Measurements from ENCODE around the gene PDLIM3. TPM values are rescaled to one million over a fixed set of nuclear protein-coding genes. Genes with fewer than 3 reads are reported as not detected.
"Not testable (repeated sequence)": the region's sequence is repeated elsewhere in the genome, so short reads cannot be mapped to it uniquely, and the experiment has no call there.

The PDLIM3 gene
- total RNA-seq, 1 donor from 2014 or later = 2.8 TPM

DNA sequence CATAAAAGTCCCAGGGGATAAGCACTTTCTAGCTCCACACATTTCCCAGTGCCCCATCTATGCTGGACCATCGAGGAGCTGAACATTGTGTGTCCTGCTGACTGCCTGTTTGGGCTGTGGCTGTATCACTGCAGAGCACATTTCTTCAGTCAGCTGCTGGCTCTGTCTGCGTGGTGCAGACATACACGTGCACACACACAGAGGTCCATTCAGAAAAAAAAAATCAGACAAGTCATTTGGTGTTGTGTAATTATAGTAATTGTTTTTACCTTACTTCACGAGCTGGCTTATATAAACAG lies 1.1 kb upstream of the PDLIM3 start:
- TF ChIP-seq, protein P1, sequence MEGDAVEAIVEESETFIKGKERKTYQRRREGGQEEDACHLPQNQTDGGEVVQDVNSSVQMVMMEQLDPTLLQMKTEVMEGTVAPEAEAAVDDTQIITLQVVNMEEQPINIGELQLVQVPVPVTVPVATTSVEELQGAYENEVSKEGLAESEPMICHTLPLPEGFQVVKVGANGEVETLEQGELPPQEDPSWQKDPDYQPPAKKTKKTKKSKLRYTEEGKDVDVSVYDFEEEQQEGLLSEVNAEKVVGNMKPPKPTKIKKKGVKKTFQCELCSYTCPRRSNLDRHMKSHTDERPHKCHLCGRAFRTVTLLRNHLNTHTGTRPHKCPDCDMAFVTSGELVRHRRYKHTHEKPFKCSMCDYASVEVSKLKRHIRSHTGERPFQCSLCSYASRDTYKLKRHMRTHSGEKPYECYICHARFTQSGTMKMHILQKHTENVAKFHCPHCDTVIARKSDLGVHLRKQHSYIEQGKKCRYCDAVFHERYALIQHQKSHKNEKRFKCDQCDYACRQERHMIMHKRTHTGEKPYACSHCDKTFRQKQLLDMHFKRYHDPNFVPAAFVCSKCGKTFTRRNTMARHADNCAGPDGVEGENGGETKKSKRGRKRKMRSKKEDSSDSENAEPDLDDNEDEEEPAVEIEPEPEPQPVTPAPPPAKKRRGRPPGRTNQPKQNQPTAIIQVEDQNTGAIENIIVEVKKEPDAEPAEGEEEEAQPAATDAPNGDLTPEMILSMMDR (IDR thresholded peaks at IDR 0.05) = no peak
- H3K27me3 Mint-ChIP-seq (ENCODE audit: unreplicated experiment) = peaks cover 8% of the 10 kb centered on the region
- H3K4me1 Mint-ChIP-seq (ENCODE audit: unreplicated experiment) = peaks cover 10% of the 10 kb centered on the region
- no peak overlapping the region for H3K27ac Mint-ChIP-seq (ENCODE audit: unreplicated experiment)
- DNase-seq (ENCODE audit: extremely low spot score, unreplicated experiment) = no peak
- no peaks in the 10 kb centered on the region for H3K9me3 Mint-ChIP-seq (ENCODE audit: unreplicated experiment)
- H3K36me3 Mint-ChIP-seq (ENCODE audit: unreplicated experiment) = peaks cover 1% of the 10 kb centered on the region
- peak overlapping the region; percentile 67 for H3K4me3 Mint-ChIP-seq (ENCODE audit: unreplicated experiment)

DNA sequence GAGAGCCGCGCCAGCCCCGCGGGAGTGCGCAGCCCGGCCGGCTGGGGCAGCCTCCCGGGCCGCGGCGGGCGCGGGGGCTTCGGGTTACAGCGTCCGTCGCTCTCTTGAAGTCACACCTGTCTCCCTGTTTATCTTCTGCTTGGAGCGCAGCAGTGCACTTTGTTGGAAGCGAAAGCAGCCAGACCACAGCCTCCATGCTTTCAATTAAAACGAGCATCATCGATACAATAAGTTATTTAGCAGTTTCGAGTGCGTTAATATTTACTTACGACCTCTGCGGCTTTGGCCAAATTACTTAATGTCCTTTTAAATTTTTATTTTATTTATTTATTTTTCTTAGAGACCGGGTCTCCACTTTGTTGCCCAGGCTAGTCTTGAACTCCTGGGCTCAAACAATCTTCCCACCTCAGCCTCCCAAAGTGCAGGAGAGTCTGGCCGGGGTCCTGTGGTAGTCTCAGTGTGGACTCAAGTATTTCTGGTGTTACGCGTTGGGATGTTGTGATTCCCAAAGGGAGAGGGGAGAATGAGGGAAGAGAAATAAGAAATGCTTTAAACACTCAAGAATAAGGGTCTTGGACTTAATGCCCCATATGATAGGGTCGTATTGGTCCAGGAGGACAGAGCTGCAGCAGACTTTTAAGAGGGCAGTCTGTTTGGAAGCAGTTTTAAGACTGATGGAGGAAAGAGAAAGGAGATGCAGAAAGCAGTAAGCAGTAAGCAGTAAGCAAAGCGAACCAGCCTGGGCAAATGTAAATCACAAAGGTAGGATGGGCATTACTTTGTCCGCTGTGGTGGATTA lies 504 bp upstream of the PDLIM3 start:
- Mint-ChIP-seq H3K9me3 (ENCODE audit: unreplicated experiment) (no peaks in the 10 kb centered on the region), H3K4me1 (ENCODE audit: unreplicated experiment) (peaks cover 10% of the 10 kb centered on the region), H3K27me3 (ENCODE audit: unreplicated experiment) (peaks cover 5% of the 10 kb centered on the region), H3K4me3 (ENCODE audit: unreplicated experiment) (peak overlapping the region; percentile 67), H3K36me3 (ENCODE audit: unreplicated experiment) (peaks cover 1% of the 10 kb centered on the region), H3K27ac (ENCODE audit: unreplicated experiment) (no peak overlapping the region)
- TF ChIP-seq, protein P1 (IDR thresholded peaks at IDR 0.05) = no peak
- no peak for DNase-seq (ENCODE audit: extremely low spot score, unreplicated experiment)

DNA sequence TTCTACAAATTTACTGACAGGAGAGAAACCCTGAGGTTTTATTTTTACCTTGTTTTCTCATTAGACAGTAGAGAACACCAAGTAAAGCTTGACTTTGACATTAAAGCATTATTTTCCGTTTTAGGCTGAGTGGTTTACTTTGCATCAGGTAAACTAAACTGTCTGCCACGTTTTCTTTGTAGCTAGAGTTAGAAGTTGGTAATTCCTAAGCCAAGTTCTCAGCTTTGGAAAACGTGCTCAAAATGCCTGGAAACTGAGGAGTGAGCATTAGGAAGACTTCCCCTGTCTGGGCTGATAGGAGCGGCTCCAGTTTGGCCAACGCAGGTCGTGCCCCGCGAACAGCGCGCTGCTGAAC lies 819 bp downstream of the PDLIM3 start:
- H3K36me3 Mint-ChIP-seq (ENCODE audit: unreplicated experiment) = peaks cover 1% of the 10 kb centered on the region
- TF ChIP-seq, protein P1 (IDR thresholded peaks at IDR 0.05) = no peak

GRCh38 chr4:185532795-185533324 lies 2.4 kb downstream of the PDLIM3 start:
- no peak for DNase-seq (ENCODE audit: extremely low spot score, unreplicated experiment)
- peaks cover 1% of the 10 kb centered on the region for H3K36me3 Mint-ChIP-seq (ENCODE audit: unreplicated experiment)
- no peak overlapping the region for H3K27ac Mint-ChIP-seq (ENCODE audit: unreplicated experiment)
- no peaks in the 10 kb centered on the region for H3K9me3 Mint-ChIP-seq (ENCODE audit: unreplicated experiment)
- H3K4me3 Mint-ChIP-seq (ENCODE audit: unreplicated experiment) = no peak overlapping the region
- TF ChIP-seq, protein P1 (IDR thresholded peaks at IDR 0.05) = no peak
- peaks cover 10% of the 10 kb centered on the region for H3K4me1 Mint-ChIP-seq (ENCODE audit: unreplicated experiment)
- peaks cover 10% of the 10 kb centered on the region for H3K27me3 Mint-ChIP-seq (ENCODE audit: unreplicated experiment)

More for the DNA sequence above, 819 bp downstream of the PDLIM3 start:
- H3K9me3 Mint-ChIP-seq (ENCODE audit: unreplicated experiment) = no peaks in the 10 kb centered on the region
- H3K4me1 Mint-ChIP-seq (ENCODE audit: unreplicated experiment) = peaks cover 10% of the 10 kb centered on the region
- no peak for DNase-seq (ENCODE audit: extremely low spot score, unreplicated experiment)
- H3K27ac Mint-ChIP-seq (ENCODE audit: unreplicated experiment) = peak overlapping the region; percentile 19
- peak overlapping the region; percentile 85 for H3K4me3 Mint-ChIP-seq (ENCODE audit: unreplicated experiment)
- H3K27me3 Mint-ChIP-seq (ENCODE audit: unreplicated experiment) = peaks cover 10% of the 10 kb centered on the region

DNA sequence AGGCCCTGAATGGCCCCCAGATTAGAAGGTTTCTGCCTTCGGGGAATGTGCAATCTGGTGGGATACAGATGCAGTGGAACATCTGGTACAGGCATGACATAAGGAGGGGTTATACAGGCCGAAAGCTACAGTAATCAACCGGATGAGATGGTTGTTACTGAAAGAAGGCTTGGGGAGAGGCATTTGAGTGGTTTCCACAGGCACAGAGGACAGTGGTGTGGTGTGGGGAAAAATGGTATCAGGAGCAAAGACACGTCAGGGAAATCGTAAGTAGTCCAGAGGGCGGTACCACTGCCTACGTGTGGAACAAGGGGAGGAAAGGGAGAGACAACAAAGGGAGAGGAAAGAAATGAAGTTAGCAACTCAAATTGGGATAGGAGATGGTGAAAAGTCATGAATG lies 3.0 kb downstream of the PDLIM3 start:
- H3K36me3 Mint-ChIP-seq (ENCODE audit: unreplicated experiment) = peaks cover 1% of the 10 kb centered on the region
- H3K27ac Mint-ChIP-seq (ENCODE audit: unreplicated experiment) = no peak overlapping the region
- H3K4me3 Mint-ChIP-seq (ENCODE audit: unreplicated experiment) = no peak overlapping the region
- TF ChIP-seq, protein P1 (IDR thresholded peaks at IDR 0.05) = no peak
- DNase-seq (ENCODE audit: extremely low spot score, unreplicated experiment) = no peak
- peaks cover 10% of the 10 kb centered on the region for H3K4me1 Mint-ChIP-seq (ENCODE audit: unreplicated experiment)
- H3K27me3 Mint-ChIP-seq (ENCODE audit: unreplicated experiment) = peaks cover 10% of the 10 kb centered on the region
- H3K9me3 Mint-ChIP-seq (ENCODE audit: unreplicated experiment) = no peaks in the 10 kb centered on the region

DNA sequence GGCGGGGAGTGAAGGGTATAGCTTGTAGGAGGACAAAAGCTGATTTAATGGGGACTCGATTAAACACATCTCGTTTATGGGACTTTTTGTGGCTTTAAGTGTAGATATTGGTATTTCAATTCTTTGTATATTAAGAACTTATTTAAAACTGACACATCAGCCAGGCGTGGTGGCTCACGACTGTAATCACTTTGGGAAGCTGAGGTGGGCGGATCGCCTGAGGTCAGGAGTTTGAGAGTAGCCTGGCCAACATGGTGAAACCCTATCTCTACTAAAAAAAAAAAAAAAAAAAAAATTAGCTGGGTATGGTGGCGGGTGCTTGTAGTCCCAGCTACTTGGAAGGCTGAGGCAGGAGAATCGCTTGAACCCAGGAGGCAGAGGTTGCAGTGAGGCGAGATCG lies 3.7 kb downstream of the PDLIM3 start:
- DNase-seq (ENCODE audit: extremely low spot score, unreplicated experiment) = not testable (repeated sequence)

More for the DNA sequence above, 3.7 kb downstream of the PDLIM3 start:
- not testable (repeated sequence) for H3K4me3 Mint-ChIP-seq (ENCODE audit: unreplicated experiment); H3K27me3 Mint-ChIP-seq (ENCODE audit: unreplicated experiment); H3K9me3 Mint-ChIP-seq (ENCODE audit: unreplicated experiment); H3K27ac Mint-ChIP-seq (ENCODE audit: unreplicated experiment); H3K36me3 Mint-ChIP-seq (ENCODE audit: unreplicated experiment); H3K4me1 Mint-ChIP-seq (ENCODE audit: unreplicated experiment)
